Suprapubic skin (tissue), 4 donors: ENCODE results near the gene RUBCN. TPM values are rescaled to one million over a fixed set of nuclear protein-coding genes. Genes with fewer than 3 reads are reported as not detected.
"Not testable (repeated sequence)": the region's sequence is repeated elsewhere in the genome, so short reads cannot be mapped to it uniquely, and the experiment has no call there.

ENCODE experiments used
- DNase-seq, 2 donors: peaks; one replicate each; pipeline ENCODE4 v3.0.0-alpha.2; 2019; ENCODE audit warnings: low spot score in 2 of 2
- H3K27ac ChIP-seq: fragments of 200-600 bp; sonication (generic); one replicate; pipeline ENCODE4 v1.5.1; 2019
- H3K27me3 ChIP-seq: fragments of 200-600 bp; sonication (generic); one replicate; pipeline ENCODE4 v1.5.1; 2019
- H3K36me3 ChIP-seq: fragments of 200-600 bp; sonication (generic); one replicate; pipeline ENCODE4 v1.5.1; 2019
- H3K4me1 ChIP-seq: fragments of 200-600 bp; sonication (generic); one replicate; pipeline ENCODE4 v1.5.1; 2019
- H3K4me3 ChIP-seq: fragments of 200-600 bp; sonication (generic); one replicate; pipeline ENCODE4 v1.5.1; 2019; ENCODE audit warnings: mild to moderate bottlenecking
- H3K9me3 ChIP-seq: fragments of 200-600 bp; sonication (generic); one replicate; pipeline ENCODE4 v1.5.1; 2019
- CTCF ChIP-seq, 2 donors: fragments of 200-600 bp in 1 of 2; fragments of 450-650 bp in 1 of 2; sonication (generic) in 1 of 2; IDR thresholded peaks; one replicate each; pipeline ENCODE4 v1.5.1; 2016 to 2019; ENCODE audit warnings: antibody characterized with exemption in 2 of 2, mild to moderate bottlenecking in 1 of 2, moderate library complexity in 1 of 2
- EP300 ChIP-seq: sonication (generic); formaldehyde crosslinking; IDR thresholded peaks from one replicate; pipeline ENCODE4 v1.6.1; 2017; ENCODE audit warnings: antibody characterized with exemption
- POLR2A ChIP-seq, 2 donors: fragments of 450-650 bp; IDR thresholded peaks; one replicate each; pipeline ENCODE4 v1.6.1; 2017; ENCODE audit warnings: antibody characterized with exemption in 2 of 2, mild to moderate bottlenecking in 2 of 2, moderate library complexity in 2 of 2
- POLR2AphosphoS5 ChIP-seq, 3 donors: sonication (generic); formaldehyde crosslinking; IDR thresholded peaks; one replicate each; pipeline ENCODE4 v1.6.1; 2017; ENCODE audit warnings: antibody characterized with exemption in 3 of 3
- WGBS: methylation state at CpG from one replicate; pipeline ENCODE4 v1.1.5; 2018; 5-methylcytosine and 5-hydroxymethylcytosine counted together
- total RNA-seq, 4 donors: library from RNA; depleted of rRNA; stranded (reverse); fragments of >200 nt; gene quantifications; one replicate each; pipeline ENCODE4 v1.1.0, GENCODE V29; 2016

The RUBCN gene
- total RNA-seq, 4 donors from 2014 or later: 41.8 to 70.2 (median 48.4) TPM

- Histone ChIP-seq H3K4me1 (peaks cover 21% of the 10 kb centered on the region), H3K27ac (no peak overlapping the region), H3K27me3 (no peaks in the 10 kb centered on the region), H3K36me3 (no peaks in the 10 kb centered on the region), H3K9me3 (no peaks in the 10 kb centered on the region), H3K4me3 (no peak overlapping the region)
- 85% methylated on average over 7 of the region's 7 CpGs for WGBS
- no peak for TF ChIP-seq POLR2AphosphoS5 (IDR thresholded peaks at IDR 0.05)
- TF ChIP-seq EP300: no peak
- no peak for TF ChIP-seq POLR2A (IDR thresholded peaks at IDR 0.05)
- TF ChIP-seq CTCF (IDR thresholded peaks at IDR 0.05): no peak
- DNase-seq: no peak
Observed at GRCh38 chr3:197734667-197735318, 1.9 kb downstream of the RUBCN start.

- no peak for DNase-seq
- WGBS: 90% methylated on average over 4 of the region's 4 CpGs
- Histone ChIP-seq H3K4me1 (peaks cover 21% of the 10 kb centered on the region), H3K9me3 (no peaks in the 10 kb centered on the region), H3K27me3 (no peaks in the 10 kb centered on the region), H3K36me3 (no peaks in the 10 kb centered on the region), H3K27ac (no peak overlapping the region), H3K4me3 (no peak overlapping the region)
- no peak for TF ChIP-seq POLR2A (IDR thresholded peaks at IDR 0.05)
- no peak for TF ChIP-seq CTCF (IDR thresholded peaks at IDR 0.05)
- TF ChIP-seq EP300: no peak
- TF ChIP-seq POLR2AphosphoS5 (IDR thresholded peaks at IDR 0.05): no peak
Observed at GRCh38 chr3:197733042-197733441, 3.7 kb downstream of the RUBCN start.

- not testable (repeated sequence) for H3K9me3 ChIP-seq, DNase-seq, H3K4me3 ChIP-seq, H3K27ac ChIP-seq, H3K36me3 ChIP-seq, H3K27me3 ChIP-seq
- WGBS: 92% methylated on average over 11 of the region's 27 CpGs
- H3K4me1 ChIP-seq: peaks cover 16% of the 10 kb centered on the region
Observed at GRCh38 chr3:197731483-197731882, 5.2 kb downstream of the RUBCN start.

GRCh38 chr3:197730770-197731169, 5.9 kb downstream of the RUBCN start:
- peaks cover 11% of the 10 kb centered on the region for H3K4me1 ChIP-seq
- H3K27me3 ChIP-seq, H3K9me3 ChIP-seq, H3K27ac ChIP-seq, DNase-seq, H3K4me3 ChIP-seq, H3K36me3 ChIP-seq: not testable (repeated sequence)
- WGBS: 88% methylated on average over 2 of the region's 5 CpGs

- TF ChIP-seq EP300: no peak
- no peak for TF ChIP-seq POLR2A (IDR thresholded peaks at IDR 0.05)
- no peak for DNase-seq
- Histone ChIP-seq H3K27me3 (no peaks in the 10 kb centered on the region), H3K4me1 (peaks cover 5% of the 10 kb centered on the region), H3K27ac (no peak overlapping the region), H3K9me3 (no peaks in the 10 kb centered on the region), H3K4me3 (no peak overlapping the region), H3K36me3 (no peaks in the 10 kb centered on the region)
- WGBS: 78% methylated on average over 2 of the region's 2 CpGs
Observed at GRCh38 chr3:197730200-197730599, 6.5 kb downstream of the RUBCN start.

GRCh38 chr3:197728487-197728886, 8.2 kb downstream of the RUBCN start:
- TF ChIP-seq POLR2A (IDR thresholded peaks at IDR 0.05) (no peak), POLR2AphosphoS5 (IDR thresholded peaks at IDR 0.05) (no peak), EP300 (no peak), CTCF (IDR thresholded peaks at IDR 0.05) (no peak)
- peaks cover 2% of the 10 kb centered on the region for H3K4me1 ChIP-seq
- H3K36me3 ChIP-seq: no peaks in the 10 kb centered on the region
- no peak overlapping the region for H3K27ac ChIP-seq
- no peaks in the 10 kb centered on the region for H3K9me3 ChIP-seq
- WGBS: 81% methylated on average over 8 of the region's 8 CpGs
- DNase-seq: no peak
- no peaks in the 10 kb centered on the region for H3K27me3 ChIP-seq
- H3K4me3 ChIP-seq: no peak overlapping the region

- H3K4me1 ChIP-seq, H3K4me3 ChIP-seq, DNase-seq, H3K36me3 ChIP-seq, H3K27me3 ChIP-seq, H3K27ac ChIP-seq, H3K9me3 ChIP-seq: not testable (repeated sequence)
- 95% methylated on average over 3 of the region's 3 CpGs for WGBS
Observed at GRCh38 chr3:197727878-197728277, 8.8 kb downstream of the RUBCN start.
